GM18505 (cell line): Measurements from ENCODE around the gene DCP1B.

Source experiments
- ATAC-seq: cut with Tn5 transposase; IDR thresholded peaks from one replicate; pipeline ENCODE4 v1.9.1; 2021; ENCODE audit not compliant: unreplicated experiment
- POLR2A ChIP-seq: IDR thresholded peaks from 4 replicates; pipeline ENCODE4 v1.6.1; 2011; ENCODE audit warnings: borderline replicate concordance; ENCODE audit not compliant: insufficient read depth, insufficient read length; ENCODE audit errors: extremely low read depth

The DCP1B gene

GRCh38 chr12:2011643-2012607 is 7.7 kb upstream of the DCP1B start:
- ATAC-seq, result no peak

GRCh38 chr12:2009623-2010022 is 5.4 kb upstream of the DCP1B start:
- TF ChIP-seq POLR2A, result no peak
- ATAC-seq, result no peak

More at GRCh38 chr12:2011643-2012607, 7.7 kb upstream of the DCP1B start:
- no peak for TF ChIP-seq POLR2A

GRCh38 chr12:2008677-2009076 is 4.4 kb upstream of the DCP1B start:
- no peak for TF ChIP-seq POLR2A
- ATAC-seq, result no peak

DNA sequence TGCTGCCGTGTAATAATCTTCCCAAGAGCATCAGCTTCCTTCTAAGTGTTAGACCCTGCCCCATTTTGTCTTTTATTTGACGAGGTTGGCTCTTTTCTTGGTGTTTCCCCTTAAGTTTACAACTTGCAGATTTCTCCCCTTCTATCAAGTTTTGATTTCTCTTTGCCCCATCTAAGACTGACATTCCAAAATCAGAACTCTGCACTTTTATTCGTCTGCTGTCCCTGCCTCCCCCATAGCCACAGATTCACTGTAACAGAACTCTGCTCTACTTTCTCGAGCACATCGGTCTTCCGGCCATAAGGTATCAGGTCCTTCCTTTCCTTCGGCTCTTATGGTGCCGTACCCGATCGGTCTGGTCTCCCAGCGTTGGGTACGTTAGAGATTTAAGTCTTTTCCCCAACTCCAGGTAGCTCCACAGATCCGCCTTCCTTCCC is 563 bp downstream of the DCP1B start:
- peak; percentile 13 for ATAC-seq

GRCh38 chr12:1995205-1995896 is 8.9 kb downstream of the DCP1B start:
- ATAC-seq, result no peak

More for the DNA sequence above, 563 bp downstream of the DCP1B start:
- TF ChIP-seq POLR2A, result no peak

GRCh38 chr12:1994429-1995143 is 9.7 kb downstream of the DCP1B start:
- no peak for TF ChIP-seq POLR2A
- ATAC-seq, result no peak

More at GRCh38 chr12:1995205-1995896, 8.9 kb downstream of the DCP1B start:
- TF ChIP-seq POLR2A, result no peak

DNA sequence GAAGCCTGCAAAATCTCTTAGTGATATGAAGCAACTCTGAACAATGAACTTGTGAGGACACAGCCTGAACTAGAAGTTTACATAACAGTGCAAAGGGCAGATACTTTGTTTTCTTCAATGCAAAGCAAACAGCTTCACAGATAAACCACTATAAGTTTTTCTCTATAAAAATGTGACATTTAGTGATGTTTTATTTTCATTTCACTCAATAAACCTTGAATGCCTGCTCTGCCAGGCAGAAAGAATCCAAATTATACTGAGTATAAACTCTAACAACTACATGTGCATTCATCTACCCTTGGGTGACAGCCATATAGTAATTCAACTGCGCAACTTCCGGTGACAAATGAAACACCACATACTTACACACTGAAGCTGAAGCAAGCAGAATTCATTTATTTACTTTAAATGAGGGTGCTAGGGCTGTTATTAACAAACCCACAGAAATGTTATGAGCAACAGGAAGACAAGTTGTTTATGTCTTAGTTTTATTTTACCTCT is 10.3 kb downstream of the DCP1B start:
- TF ChIP-seq POLR2A, result no peak

DNA sequence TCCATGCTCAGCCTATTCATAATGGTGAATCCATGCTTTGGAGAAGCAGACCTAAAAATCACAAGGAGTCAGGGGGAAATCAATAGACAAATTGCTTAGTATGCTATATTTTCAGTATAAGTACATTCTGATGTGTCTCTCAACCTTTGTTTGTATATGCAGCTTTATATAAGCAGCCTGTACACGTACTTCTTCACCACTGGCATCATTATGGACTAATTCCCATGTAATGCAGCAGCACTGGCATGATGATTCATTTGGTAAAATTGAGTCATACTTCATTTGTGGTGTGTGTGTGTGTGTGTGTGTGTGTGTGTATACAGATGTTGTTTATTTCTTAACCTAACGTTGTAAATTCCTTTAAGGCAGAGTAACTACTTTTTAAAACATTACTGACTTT is 10.9 kb downstream of the DCP1B start:
- TF ChIP-seq POLR2A, result no peak
- ATAC-seq, result no peak

More for the DNA sequence above, 10.3 kb downstream of the DCP1B start:
- no peak for ATAC-seq

GRCh38 chr12:1992732-1993131 is 11.5 kb downstream of the DCP1B start:
- no peak for ATAC-seq
- TF ChIP-seq POLR2A, result no peak

- no peak for ATAC-seq
- no peak for TF ChIP-seq POLR2A
Observed at GRCh38 chr12:1989111-1989510, 15.1 kb downstream of the DCP1B start.

DNA sequence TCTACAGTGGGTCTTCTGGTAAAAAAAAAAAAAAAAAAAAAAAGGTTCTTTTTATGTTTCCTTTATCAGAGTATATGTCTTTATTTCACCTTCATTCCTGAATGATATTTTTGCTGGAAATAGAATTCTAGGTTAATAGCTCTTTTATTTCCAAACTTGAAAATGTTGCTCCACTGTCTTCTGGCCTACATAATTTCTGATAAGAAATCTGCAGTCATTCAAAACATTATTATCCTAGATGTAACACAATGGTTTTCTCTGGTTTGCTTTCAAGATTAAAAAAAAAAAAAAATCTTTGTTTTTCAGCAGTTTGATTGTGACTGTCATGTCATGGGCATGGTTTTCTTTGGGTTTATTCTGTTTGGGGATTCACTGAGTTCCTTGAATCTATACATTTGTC is 19.5 kb downstream of the DCP1B start:
- TF ChIP-seq POLR2A, result no peak
- no peak for ATAC-seq

DNA sequence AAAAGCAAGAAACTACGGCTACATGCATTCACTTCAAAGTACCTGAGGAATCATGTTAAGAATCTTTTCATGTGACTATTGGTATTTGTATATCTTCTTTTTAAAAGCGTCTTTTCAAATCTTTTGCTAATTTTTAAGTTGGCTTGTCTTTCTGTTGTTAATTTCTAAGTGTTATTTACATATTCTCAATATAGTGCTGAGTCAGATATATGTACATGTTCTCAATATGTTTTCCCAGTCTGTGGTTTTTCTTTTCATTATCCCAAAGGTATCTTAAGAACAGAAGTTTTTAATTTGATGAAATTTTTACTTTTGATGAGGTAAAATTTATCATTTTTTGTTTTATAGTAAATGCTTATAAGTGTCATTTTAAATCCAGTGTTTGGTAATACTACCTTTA is 24.0 kb downstream of the DCP1B start:
- ATAC-seq, result no peak

GRCh38 chr12:1978078-1978862 is 26.0 kb downstream of the DCP1B start:
- no peak for ATAC-seq
- TF ChIP-seq POLR2A, result no peak

More for the DNA sequence above, 24.0 kb downstream of the DCP1B start:
- no peak for TF ChIP-seq POLR2A

- ATAC-seq, result no peak
- no peak for TF ChIP-seq POLR2A
Observed at GRCh38 chr12:1977588-1977987, 26.7 kb downstream of the DCP1B start.
